ENCODE data around the gene SLC10A7. TPM values are rescaled to one million over a fixed set of nuclear protein-coding genes. Genes with fewer than 3 reads are reported as not detected.

The SLC10A7 gene
- total and polyA plus RNA-seq, 2 of the 8 experiments (the other 6 are each of a cell fraction or from before 2014, with no cell fraction given) = 2.5 to 2.9 TPM

DNA sequence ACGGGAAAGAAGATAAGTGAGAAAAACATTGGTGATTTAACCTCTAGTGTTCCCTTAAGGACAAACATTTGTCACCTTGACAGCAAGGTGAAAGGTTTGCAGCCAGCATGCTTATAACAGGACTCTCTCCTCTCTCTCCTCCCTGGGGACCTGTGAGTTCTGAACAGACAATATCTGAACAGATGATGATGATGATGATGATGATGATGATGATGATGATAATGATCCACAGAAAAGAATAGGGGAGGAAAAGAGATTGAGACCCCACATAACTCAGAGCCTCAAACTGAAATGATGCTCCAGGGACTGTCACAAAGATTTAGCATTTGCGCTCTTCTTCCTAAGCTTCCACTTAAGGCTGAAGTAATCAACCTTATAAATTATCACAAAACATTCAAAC, 103.9 kb downstream of the SLC10A7 start:
- no peak for FAIRE-seq
- H4K8ac ChIP-seq (ENCODE audit: extremely low read depth, insufficient read depth, low read length) = no peak overlapping the region

More for the DNA sequence above, 103.9 kb downstream of the SLC10A7 start:
- no peak overlapping the region for H4K5ac ChIP-seq (ENCODE audit: insufficient read length, low read depth, low read length)
- no peaks in the 10 kb centered on the region for H4K20me1 ChIP-seq (replicated peaks in 1 of 2; ENCODE audit: control insufficient read depth in 1 of 2, insufficient read depth in 2 of 2, low read length in 2 of 2)
- H4K91ac ChIP-seq (replicated peaks; ENCODE audit: insufficient read length, low read length) = no peak overlapping the region
- no peaks in the 10 kb centered on the region for H3K23me2 ChIP-seq (ENCODE audit: low read depth, low read length)
- no peak overlapping the region for H2BK12ac ChIP-seq (ENCODE audit: low read depth, low read length)
- no peak overlapping the region for H3K18ac ChIP-seq (ENCODE audit: extremely low read depth, low read length)
- no peak overlapping the region for H2BK20ac ChIP-seq (ENCODE audit: low read length)
- no peak overlapping the region for H2BK15ac ChIP-seq (ENCODE audit: low read length)
- no peak overlapping the region for H3K9ac ChIP-seq (replicated peaks in 1 of 4; ENCODE audit: extremely low read depth in 1 of 4, low read depth in 3 of 4, low read length in 3 of 4)
- H3K56ac ChIP-seq (replicated peaks; ENCODE audit: insufficient read length, low read depth, low read length) = no peak overlapping the region
- H3K9me3 ChIP-seq (ENCODE audit: insufficient read depth in 2 of 2, low read depth in 1 of 2, low read length in 1 of 2) = no peaks in the 10 kb centered on the region
- no peak overlapping the region for H3K14ac ChIP-seq (ENCODE audit: insufficient read length)
- DNase-seq (ENCODE audit: low read depth in 1 of 2, low spot score in 2 of 2) = no peak
- H3K4me3 ChIP-seq (ENCODE audit: extremely low read depth in 1 of 4, insufficient read depth in 2 of 4, low read depth in 3 of 4, low read length in 4 of 4) = no peak overlapping the region
- no peak for TF ChIP-seq CEBPB (IDR thresholded peaks at IDR 0.05; ENCODE audit: low read depth, low read length)
- TF ChIP-seq ZNF274 (IDR thresholded peaks at IDR 0.05; ENCODE audit: borderline replicate concordance, extremely low read depth, low read length) = no peak
- TF ChIP-seq RAD21 (IDR thresholded peaks at IDR 0.05 in 1 of 2, conservative IDR thresholded peaks at IDR 0.05 in 1 of 2; ENCODE audit: low read depth in 2 of 2, low read length in 2 of 2) = no peak
- no peak overlapping the region for H2BK120ac ChIP-seq (replicated peaks; ENCODE audit: low read depth, low read length)
- H3K4ac ChIP-seq (replicated peaks; ENCODE audit: insufficient read length, low read depth, low read length) = no peak overlapping the region
- no peak overlapping the region for H3K23ac ChIP-seq (ENCODE audit: insufficient read length)
- CTCF ChIA-PET (ENCODE audit: partially characterized antibody) = interaction anchor here (0.6 to 2.0 kb wide), 3 partner anchors 54 to 97 kb away, joined by 3 to 5 read pairs (median 3); no protein-coding TSS in a partner anchor
- no peaks in the 10 kb centered on the region for H3K79me1 ChIP-seq (ENCODE audit: low read depth, low read length)
- no peak overlapping the region for H3K27ac ChIP-seq (ENCODE audit: low read depth, low read length)
- H2AK5ac ChIP-seq (ENCODE audit: low read depth, low read length) = no peak overlapping the region
- no peaks in the 10 kb centered on the region for H3K27me3 ChIP-seq (replicated peaks in 1 of 4; ENCODE audit: control insufficient read depth in 3 of 4, extremely low read depth in 1 of 4, insufficient read depth in 3 of 4, low read length in 3 of 4)
- H3K36me3 ChIP-seq (ENCODE audit: control insufficient read depth in 2 of 4, insufficient read depth in 4 of 4, low read length in 3 of 4) = no peaks in the 10 kb centered on the region
- H3K4me2 ChIP-seq (ENCODE audit: insufficient read depth in 1 of 2, low read depth in 2 of 2, low read length in 2 of 2) = no peak overlapping the region
- no peaks in the 10 kb centered on the region for H3K79me2 ChIP-seq (ENCODE audit: control insufficient read depth in 1 of 2, insufficient read depth in 2 of 2, low read length in 2 of 2)
- POLR2A ChIA-PET (ENCODE audit: partially characterized antibody) = no interaction called here
- H3K4me1 ChIP-seq (replicated peaks in 1 of 4; ENCODE audit: control insufficient read depth in 3 of 4, insufficient read depth in 4 of 4, low read length in 3 of 4) = no peaks in the 10 kb centered on the region
- H2BK5ac ChIP-seq (ENCODE audit: low read depth, low read length) = no peak overlapping the region
- H2AFZ ChIP-seq (ENCODE audit: low read length) = no peak overlapping the region
- WGBS, 2 experiments (ENCODE audit: extremely low coverage in 1 of 2, insufficient coverage in 1 of 2, insufficient read length in 1 of 2, insufficient replicate concordance in 2 of 2, low coverage in 1 of 2, low lambda C conversion rate in 2 of 2, missing lambda C conversion rate in 1 of 2) = 92% methylated on average over 2 of the region's 2 CpGs; no CpG with 5 or more reads in 1 of the 2 experiments
